Endothelial cell of umbilical vein (primary cell): ENCODE data around the gene KIAA1671.

Experiments used
- CTCF ChIP-seq, 2 donors: IDR thresholded peaks; 1 replicate in 1 of 2; 2 replicates in 1 of 2; pipeline ENCODE4 v1.5.1; 2011; ENCODE audit warnings: low read length in 2 of 2, mild to moderate bottlenecking in 2 of 2, moderate library complexity in 2 of 2, control low read depth in 1 of 2, inconsistent platforms in 1 of 2, low read depth in 1 of 2; ENCODE audit not compliant: insufficient read depth in 1 of 2; ENCODE audit errors: extremely low read depth in 1 of 2
- MAX ChIP-seq: IDR thresholded peaks from 2 replicates; pipeline ENCODE4 v1.6.1; 2011; ENCODE audit not compliant: insufficient read depth, insufficient read length
- POLR2AphosphoS5 ChIP-seq: IDR thresholded peaks from 2 replicates; pipeline ENCODE4 v1.6.1; 2012; ENCODE audit warnings: low read depth, mild to moderate bottlenecking, control low read depth, low read length, moderate library complexity; ENCODE audit not compliant: insufficient read depth

- TF ChIP-seq CTCF (IDR thresholded peaks at IDR 0.05; ENCODE audit: extremely low read depth in 1 of 2, insufficient read depth in 1 of 2, low read depth in 1 of 2, low read length in 2 of 2) (no peak), MAX (no peak), POLR2AphosphoS5 (no peak)
These were observed 142.1 kb downstream of the KIAA1671 start for GRCh38 chr22:25094579-25094978.
